ENCODE results near the gene PABPN1L. TPM values are rescaled to one million over a fixed set of nuclear protein-coding genes. Genes with fewer than 3 reads are reported as not detected.

The PABPN1L gene
- total RNA-seq, 1 donor from 2014 or later, result not detected

DNA sequence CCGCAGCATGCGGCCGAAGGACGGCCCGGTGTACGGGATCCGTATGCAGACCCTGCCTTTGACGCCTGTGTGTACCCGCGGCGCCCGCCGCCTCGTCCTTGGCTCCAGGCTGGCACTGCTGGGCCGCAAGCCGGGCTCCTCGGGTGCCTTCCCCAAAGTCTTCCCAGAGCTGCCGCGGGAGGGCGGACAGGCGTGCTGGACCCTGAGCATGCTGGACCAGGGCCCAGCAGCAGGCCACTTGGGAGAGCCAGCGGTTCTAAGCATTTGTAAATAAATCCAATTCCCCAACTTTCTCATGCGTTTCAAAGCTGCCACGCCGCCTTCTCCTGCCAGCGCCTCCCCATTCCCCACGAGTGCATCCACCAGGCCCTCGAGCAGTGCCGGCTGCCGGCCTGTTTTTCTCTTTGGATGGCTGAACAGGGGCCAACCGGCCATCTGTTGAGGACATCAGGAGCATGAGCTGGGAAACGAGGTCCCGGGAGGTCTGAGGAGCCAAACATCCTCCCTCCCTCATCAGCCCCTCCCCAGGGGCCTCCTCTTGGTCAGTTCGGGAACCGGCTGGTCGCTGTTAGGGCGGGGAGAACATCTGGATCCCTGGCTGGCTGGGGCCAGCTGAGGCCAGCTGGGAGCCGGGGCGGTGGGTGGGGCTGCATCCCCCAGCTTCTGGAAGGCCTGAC, 20.5 kb upstream of the PABPN1L start:
- intact Hi-C loops (cut with DNase I), result loop anchor here (1.0 to 2.0 kb wide), 2 partner anchors 34 to 52 kb away; no protein-coding TSS in a partner anchor
- ATAC-seq (peak; percentile 82), DNase-seq (ENCODE audit: missing footprints) (peak; percentile 95)

DNA sequence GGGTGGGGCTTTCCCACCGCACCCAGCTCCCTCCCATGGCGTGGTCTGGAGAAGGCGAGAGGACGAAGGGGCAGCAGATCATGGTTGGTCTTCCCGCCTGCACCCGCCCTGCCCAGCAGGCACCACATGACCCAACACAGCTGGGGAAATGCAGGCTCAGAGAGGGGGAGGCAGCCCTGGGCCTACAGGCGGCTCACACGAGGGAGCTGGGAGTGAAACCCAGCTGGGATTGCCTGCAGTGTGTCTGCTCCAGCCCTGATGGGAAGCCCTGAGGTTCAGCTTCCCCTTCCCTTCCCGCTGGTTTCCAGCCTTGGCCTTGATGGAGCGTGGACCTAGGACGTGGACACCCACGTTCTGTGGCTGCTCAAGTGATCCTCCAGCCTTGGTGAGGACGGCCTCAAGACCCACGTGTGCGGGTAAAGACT, 20.0 kb upstream of the PABPN1L start:
- DNase-seq (ENCODE audit: missing footprints), result no peak
- peak; percentile 8 for ATAC-seq
- intact Hi-C loops (cut with DNase I), result loop anchor here (2.0 kb wide), 1 partner anchor 34 kb away; no protein-coding TSS in a partner anchor

DNA sequence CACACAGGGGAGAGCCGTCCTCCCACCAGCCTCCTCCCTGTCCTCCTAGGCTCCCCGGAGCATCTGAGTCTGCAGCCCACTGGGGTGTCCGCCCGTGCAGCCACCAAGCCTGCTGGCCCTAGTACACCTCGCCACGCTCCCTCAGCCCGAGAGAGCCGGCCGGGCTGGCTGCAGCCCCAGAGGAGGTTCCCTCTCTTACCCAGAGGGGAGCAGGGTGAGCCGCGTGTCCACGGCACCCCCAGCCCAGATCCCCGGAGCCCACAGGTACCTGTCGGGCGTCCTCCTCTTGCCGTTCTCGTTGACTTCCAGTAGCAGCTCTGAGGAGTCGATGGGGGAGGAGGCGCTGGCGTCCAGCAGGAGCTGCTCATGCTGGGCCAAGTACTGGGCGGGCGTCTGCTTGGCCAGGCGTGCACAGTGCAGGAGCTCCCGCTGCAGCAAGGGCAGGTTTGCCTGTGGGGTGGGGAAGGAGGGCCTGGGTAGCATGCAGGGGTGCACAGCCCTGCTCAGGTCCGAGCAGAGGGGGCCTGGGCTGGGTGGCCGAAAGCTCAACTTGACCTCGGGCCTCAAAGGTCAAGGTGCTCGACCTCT, 19.3 kb upstream of the PABPN1L start:
- DNase-seq (ENCODE audit: missing footprints), result no peak
- no peak for ATAC-seq
- intact Hi-C loops (cut with DNase I), result loop anchor here (2.0 kb wide), 1 partner anchor 35 kb away; no protein-coding TSS in a partner anchor

DNA sequence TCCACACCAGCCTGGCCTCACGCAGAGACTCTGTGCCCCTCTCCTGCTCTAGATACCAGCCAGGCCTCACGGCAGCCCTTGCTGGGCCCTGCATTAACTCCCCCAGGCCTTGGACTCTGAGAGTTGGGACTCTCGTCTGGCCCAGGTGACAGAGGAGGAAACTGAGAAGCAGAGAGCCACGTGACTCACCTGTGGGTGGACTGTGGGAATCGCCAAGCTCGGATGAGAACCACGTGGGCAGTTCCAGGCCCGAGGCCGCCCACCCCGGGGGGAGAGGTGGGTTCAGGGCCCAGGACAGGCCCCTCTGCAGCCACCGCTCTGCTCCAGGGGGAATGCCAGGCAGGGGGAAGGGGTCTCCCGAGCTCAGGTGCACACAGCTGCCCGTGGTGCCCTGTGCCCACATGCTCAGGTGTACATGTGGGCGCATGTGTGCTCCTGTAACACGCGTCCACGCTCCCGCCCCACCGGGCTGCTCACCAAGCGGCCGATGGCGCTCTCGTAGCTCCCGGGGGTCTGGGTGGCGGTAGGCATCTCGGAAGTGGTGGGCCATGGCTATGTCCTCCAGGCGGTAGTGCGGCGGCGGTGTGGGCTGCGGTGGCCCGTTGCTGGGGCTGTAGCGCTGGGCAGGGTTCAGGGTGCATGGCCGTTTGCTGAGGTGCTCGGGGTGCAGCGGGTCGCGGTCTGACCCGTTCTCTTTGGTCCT, 18.3 kb upstream of the PABPN1L start:
- intact Hi-C loops (cut with DNase I), result no loop called here
- ATAC-seq (no peak), DNase-seq (ENCODE audit: missing footprints) (no peak)

DNA sequence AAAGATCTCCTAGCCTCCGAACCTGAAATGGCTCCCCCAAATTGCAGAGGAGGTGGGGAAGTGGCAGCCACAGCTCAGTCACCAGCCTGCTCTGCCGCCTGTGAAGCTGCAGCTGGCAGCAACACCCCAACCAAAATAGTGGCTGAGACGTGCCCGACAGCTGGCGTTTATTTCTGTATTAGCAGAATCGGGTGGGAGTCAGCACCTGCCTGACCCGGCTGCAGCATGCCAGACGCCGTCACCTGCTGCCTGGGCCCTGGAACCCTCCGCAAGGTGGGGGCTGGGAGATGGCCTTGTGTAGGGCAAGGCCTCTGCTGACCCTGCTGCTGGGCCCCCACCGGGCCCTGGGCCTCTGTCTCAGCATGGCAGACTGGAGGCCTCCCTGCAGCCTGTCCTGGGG, 17.5 kb upstream of the PABPN1L start:
- intact Hi-C loops (cut with DNase I), result no loop called here
- no peak for DNase-seq (ENCODE audit: missing footprints)
- ATAC-seq, result no peak

DNA sequence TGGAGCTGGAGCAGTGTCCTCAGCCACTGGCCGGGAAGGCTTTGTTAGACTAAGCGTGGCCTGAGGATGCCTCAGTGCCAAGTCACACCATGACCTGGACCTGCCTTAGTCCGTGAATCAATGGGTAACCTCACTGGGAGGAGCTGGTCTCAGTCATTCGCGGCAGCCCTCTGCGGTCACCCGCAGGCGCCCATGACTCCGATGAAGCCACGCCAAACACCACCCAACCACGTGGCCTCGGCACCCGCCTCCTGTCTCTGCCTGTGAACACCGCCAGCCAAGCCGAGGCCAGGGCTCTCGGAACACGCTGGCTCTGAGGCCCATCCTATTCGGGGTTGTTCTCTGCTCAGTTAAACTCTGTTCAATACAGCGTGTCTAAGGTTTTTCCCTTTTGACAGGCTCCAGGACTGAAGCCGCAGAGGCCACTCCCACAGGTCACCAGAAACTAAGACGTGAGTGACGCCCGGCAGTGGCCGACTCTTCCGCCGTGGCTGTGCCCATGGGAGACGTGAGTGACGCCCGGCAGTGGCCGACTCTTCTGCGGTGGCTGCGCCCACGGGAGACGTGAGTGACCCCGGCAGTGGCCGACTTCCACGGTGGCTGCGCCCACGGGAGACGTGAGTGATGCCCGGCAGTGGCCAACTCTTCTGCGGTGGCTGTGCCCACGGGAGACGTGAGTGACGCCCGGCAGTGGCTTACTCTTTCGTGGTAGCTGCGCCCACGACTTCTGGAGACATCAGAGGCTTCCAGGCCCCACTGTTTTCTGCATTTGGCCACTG, 16.8 kb upstream of the PABPN1L start:
- DNase-seq (ENCODE audit: missing footprints), result no peak
- no peak for ATAC-seq
- intact Hi-C loops (cut with DNase I), result no loop called here

DNA sequence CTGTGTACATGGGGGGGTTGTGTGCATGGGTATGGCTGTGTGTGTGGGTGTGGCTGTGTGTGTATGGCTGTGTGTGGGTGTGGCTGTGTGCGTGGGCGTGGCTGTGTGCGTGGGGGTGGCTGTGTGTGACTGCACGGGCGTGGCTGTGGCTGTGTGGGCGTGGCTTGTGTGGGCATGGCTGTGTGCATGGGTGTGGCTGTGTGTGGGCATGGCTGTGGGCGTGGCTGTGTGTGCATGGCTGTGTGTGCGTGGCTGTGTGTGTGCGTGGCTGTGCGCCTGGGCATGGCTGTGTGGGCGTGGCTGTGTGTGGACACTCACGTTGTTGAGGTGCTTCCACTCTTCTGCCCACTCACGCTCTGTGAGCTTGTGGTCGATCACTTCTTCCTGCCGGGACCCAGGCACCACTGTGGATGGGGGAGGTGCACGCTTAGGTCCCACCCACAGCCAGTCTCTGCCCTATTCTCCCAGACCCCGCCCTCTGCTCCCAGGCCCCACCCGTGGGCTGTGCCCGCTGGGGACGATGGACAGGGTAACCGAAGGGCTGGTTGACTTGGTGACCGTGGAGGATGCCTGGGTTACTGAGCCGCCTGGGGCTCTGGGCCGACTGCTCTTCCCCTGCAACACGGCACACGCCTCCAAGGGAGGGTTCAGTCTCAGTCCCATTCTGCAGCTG, 16.0 kb upstream of the PABPN1L start:
- intact Hi-C loops (cut with DNase I), result no loop called here
- ATAC-seq, result no peak
- DNase-seq (ENCODE audit: missing footprints), result no peak

DNA sequence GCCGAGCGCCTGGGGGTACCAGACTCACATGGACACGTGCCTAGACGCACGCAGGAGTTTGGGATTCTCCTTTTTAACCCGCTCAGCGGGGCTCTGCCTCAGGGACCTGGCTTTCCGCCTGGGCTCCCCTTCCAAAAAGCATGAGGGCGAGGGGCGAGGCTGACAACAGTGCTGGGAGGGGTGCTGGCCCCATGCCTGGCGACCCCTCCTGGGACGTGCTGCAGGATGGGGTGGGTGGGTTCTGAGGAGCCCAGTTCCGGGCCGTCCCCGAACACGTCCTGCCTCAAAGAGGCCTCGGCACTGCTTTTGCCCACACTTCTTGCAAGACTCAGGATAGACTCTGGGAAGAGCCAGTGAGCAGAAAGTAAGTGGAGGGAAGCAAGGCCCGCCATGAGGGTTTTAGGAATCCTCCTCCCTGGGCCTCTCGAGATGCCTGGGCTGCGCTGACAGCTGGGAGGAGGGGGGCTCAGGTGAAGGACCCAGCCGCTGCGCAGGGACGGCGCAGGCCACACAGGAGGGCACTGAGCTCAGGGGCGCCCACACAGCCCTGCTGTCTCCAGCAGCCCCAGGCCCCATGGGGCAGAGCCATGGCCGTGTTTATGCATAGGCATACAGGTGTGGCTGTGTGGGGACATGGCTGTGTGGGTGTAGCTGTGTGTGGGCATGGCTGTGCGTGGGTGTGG, 15.4 kb upstream of the PABPN1L start:
- ATAC-seq, result no peak
- intact Hi-C loops (cut with DNase I), result no loop called here
- no peak for DNase-seq (ENCODE audit: missing footprints)

DNA sequence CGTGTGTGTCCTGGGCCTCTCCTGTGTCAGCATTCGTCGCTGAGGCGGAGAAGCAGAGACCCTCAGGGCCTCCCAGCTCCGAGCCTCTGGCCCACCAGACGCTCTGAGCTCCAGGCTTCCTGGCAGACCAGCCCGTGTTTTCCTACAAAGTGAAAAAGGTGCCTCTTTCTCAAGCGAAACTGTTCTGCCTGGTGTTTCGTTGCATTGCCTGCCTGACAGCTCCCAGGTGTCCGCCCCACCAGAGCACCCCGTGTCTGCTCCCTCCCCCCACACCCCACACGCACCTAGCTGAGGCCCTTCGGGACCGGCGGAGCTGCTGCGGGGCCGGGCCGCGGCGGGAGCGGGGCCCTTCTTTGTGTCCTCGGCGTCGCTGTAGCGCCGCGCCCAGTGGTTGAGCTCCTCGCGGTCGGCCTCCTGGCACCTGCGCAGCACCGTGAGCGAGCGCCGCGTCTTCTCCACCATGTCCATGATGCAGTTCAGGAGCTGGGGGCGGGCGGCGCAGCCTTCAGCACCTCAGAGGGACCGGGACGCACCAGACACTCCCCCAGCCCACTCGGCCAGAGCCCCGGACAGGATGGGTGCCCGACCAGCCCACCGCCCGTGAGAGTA, 14.7 kb upstream of the PABPN1L start:
- ATAC-seq (no peak), DNase-seq (ENCODE audit: missing footprints) (no peak)
- intact Hi-C loops (cut with DNase I), result no loop called here

DNA sequence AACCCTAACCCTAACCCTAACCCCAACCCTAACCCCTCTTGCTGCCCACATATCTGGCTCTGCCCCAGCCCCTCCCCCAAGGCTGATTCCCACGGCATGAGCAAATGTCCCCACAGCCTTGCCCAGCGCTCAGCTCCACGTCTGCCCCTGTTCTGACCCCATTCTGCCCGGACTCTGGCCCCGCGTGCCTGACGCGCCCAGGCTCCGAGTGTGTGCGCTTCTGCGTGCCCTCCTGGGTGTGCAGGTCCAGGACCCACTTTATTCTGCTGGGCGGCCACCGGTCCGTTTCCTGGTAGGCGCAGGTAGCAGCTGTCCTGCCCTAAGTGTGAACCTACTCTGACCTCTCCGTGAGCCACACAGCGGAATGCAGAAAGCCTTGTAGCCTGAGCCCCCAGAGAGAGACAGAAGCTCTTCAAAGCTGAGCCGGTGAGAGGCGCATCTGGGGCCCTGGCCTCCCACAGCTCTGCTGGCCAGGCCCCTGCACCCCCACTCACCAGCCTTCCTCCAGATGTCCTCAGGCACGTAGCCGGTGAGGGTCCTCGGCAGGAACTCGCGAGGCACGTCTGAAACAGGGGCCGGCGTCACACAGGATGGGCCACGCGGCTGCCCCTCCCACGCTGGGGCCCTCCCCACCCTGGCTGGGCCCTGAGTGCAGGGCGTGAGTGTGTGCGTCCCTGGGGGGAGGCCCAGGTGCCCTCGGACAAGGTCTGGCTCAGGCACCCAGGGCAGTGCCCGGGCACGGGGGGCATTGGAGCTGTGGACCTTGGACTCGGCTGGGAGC, 14.0 kb upstream of the PABPN1L start:
- no peak for DNase-seq (ENCODE audit: missing footprints)
- intact Hi-C loops (cut with DNase I), result no loop called here
- ATAC-seq, result no peak

DNA sequence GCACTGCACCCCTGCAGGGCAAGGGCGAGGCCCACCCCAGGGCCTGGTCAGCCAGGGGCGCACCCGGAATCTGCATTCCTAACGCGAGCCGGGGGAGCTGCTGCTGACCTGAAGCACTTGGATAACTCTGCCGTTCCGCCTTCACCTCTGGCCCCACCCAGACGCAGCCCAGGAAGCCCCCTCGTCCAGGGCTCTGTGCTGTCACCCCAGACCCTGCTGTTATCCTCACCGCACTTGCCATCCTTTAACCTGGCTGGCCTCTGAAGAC, 13.3 kb upstream of the PABPN1L start:
- DNase-seq (ENCODE audit: missing footprints) (no peak), ATAC-seq (no peak)
- intact Hi-C loops (cut with DNase I), result no loop called here

DNA sequence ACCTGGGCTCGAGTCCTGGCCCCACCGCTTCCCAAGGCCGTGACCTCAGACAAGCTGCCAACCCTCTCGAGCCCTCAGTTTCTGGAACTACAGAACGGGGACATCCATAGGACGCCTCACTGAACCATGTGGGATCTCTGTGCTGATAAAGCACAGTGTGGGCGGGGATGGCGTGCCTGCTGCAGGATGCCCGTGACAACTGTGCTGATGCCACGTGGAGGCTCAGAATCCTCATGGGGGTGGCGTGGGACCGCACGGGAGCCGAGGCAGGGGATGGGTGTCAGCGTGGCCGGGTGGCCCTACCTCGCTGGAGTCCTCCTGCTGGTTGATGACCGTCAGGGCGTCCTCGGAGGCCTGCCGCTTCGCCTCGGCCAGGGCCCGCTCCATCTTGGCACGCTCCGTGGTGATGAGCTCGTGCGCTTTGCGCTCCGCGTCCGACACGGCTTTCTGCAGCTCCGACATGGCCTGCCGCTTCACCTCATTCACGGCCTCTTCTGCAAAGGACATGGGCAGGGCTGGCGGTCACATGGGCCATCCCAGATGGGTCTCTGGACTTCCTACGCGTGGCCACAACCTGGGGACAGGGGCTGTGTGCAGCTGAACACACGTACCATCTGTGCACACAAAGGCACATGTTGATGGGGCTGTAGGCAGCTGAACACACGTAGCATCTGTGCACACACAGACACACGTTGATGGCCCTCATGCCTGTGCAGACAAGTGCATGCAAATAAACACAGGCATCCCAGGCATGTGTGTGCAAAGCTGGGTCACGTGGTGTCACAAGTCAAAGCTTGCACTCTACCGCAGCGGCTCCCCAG, 12.7 kb upstream of the PABPN1L start:
- ATAC-seq (no peak), DNase-seq (ENCODE audit: missing footprints) (no peak)
- intact Hi-C loops (cut with DNase I), result no loop called here

DNA sequence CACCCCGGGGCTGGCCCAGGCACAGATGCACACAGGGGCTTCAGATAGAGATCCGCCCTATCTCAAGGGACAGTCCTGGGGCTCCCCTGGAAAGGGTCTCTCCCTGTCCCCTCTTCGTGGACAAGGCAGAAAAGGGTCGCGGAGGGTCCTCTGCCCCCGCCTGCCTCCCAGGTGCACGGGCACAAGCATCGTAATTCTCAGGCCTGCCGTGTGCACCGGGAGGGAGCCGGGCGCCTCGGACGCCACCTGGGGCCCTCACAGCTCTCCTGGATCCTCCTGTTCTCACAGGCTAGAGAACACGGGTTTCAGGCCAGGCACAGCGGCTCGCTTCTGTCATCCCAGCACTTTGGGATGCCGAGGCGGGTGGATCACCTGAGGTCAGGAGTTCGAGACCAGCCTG, 11.9 kb upstream of the PABPN1L start:
- intact Hi-C loops (cut with DNase I), result no loop called here
- ATAC-seq (no peak), DNase-seq (ENCODE audit: missing footprints) (no peak)

DNA sequence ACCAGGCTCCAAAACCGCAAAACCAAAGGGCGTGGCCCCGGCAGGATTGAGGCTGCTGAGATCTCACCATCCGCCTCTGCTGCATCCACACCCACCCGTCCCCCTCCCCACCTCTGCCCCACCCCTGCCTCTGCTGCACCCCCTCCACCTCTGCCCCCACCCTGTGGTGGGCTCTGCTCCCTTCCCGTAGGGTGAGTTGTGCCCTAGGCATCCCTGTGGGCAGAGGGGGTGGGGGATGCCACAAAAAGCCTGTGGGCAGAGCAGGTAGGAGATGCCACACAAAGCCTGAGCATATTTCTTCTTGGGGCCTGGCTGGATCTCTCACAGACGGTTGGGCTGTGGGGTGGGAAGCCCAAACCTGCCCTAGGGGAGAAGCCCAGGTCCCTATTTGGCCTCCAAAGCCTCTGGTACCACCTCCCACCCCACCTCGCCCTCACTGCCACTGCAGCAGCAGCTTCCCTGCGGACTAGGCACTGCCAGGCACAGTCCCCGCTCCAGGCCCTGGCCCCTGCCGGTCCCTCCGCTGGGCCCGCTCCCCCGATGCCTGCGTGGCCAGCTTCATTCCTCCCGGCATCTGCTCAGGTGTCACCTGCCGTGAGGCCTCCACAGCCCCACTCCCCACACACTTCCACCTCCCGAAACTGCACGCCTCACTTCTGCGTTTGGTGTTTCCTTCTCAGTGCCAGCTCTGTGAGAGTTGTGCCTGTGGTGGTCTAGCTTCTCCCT, 11.3 kb upstream of the PABPN1L start:
- intact Hi-C loops (cut with DNase I), result no loop called here
- DNase-seq (ENCODE audit: missing footprints), result no peak
- ATAC-seq, result no peak

DNA sequence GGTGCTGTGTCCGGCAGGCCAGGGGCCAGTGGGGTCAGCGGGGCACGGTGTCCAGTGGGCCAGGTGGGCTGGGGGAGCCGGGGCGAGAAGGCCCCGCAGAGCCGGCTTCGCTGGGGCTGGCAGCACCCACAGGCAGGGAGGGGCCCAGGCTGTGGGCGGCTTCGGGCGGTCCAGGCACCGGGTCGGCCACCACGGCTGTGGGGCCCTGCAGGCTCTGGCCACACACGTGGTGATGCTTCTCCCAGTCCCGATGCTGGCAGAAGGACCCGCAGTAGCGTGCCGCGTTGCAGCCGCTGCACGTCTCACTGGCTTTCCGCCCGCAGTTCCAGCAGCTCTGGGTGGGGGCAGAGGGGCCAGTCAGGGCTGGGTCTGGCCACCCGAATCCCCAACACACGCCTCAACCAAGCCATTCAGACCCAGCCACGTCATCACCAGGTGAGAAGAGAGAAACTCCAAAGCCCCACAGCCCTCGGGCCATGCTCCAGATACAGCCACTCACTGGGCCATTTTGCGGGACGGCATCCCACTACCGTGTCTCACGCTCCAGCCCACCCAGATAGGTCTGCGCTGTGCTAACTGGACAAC, 10.6 kb upstream of the PABPN1L start:
- no peak for DNase-seq (ENCODE audit: missing footprints)
- intact Hi-C loops (cut with DNase I), result no loop called here
- no peak for ATAC-seq

Measured in Right ventricle myocardium inferior (tissue), 1 donor.